WTC11 (cell line): ENCODE measurements around the gene PPP1CA. TPM values are rescaled to one million over a fixed set of nuclear protein-coding genes. Genes with fewer than 3 reads are reported as not detected.
"Not testable (repeated sequence)": the region's sequence is repeated elsewhere in the genome, so short reads cannot be mapped to it uniquely, and the experiment has no call there.

Experiments
- ATAC-seq: fragments of 200-7000 bp; cut with Tn5 transposase; 2 replicates; pipeline ENCODE4 v1.10.0; 2021; ENCODE audit warnings: mild to moderate bottlenecking, moderate library complexity
- CTCF ChIA-PET: fragments of 300-600 bp; sonication (Branson Sonifier 250); formaldehyde crosslinking; loops from one replicate; lab custom pipeline; 2021; ENCODE audit warnings: antibody characterized with exemption; lab: Charles Lee
- POLR2A ChIA-PET: fragments of 350-600 bp; sonication (Branson Sonifier 250); formaldehyde crosslinking; loops from one replicate; lab custom pipeline; 2021; ENCODE audit warnings: antibody characterized with exemption; lab: Charles Lee
- DNase-seq: peaks from one replicate; pipeline ENCODE4 v3.0.0; 2021; ENCODE audit warnings: low spot score
- H3K27ac Mint-ChIP-seq: 2 replicates; pipeline ENCODE4 v1.8.0; 2021; ENCODE audit warnings: mixed read lengths
- H3K27me3 Mint-ChIP-seq: 2 replicates; pipeline ENCODE4 v1.8.0; 2021; ENCODE audit warnings: low read depth, mild to moderate bottlenecking, moderate library complexity, mixed read lengths
- H3K36me3 Mint-ChIP-seq: 2 replicates; pipeline ENCODE4 v1.8.0; 2021; ENCODE audit warnings: mixed read lengths
- H3K4me1 Mint-ChIP-seq: 2 replicates; pipeline ENCODE4 v1.8.0; 2022; ENCODE audit warnings: mixed read lengths
- H3K4me3 Mint-ChIP-seq: 2 replicates; pipeline ENCODE4 v1.8.0; 2021; ENCODE audit warnings: mild to moderate bottlenecking, moderate library complexity, mixed read lengths
- H3K9me3 Mint-ChIP-seq: 2 replicates; pipeline ENCODE4 v1.8.0; 2021; ENCODE audit warnings: mixed read lengths
- ATF1 ChIP-seq: sonication (generic); formaldehyde crosslinking; IDR thresholded peaks from 2 replicates; pipeline ENCODE4 v1.8.1; 2023; ENCODE audit warnings: mild to moderate bottlenecking, moderate library complexity, missing genetic modification reagents
- ATF3 ChIP-seq: sonication (generic); formaldehyde crosslinking; conservative IDR thresholded peaks from 2 replicates; pipeline ENCODE4 v1.8.1; 2022; ENCODE audit warnings: mild to moderate bottlenecking, missing genetic modification reagents
- CBFB ChIP-seq: sonication (generic); formaldehyde crosslinking; IDR thresholded peaks from 2 replicates; pipeline ENCODE4 v1.8.1; 2022; ENCODE audit warnings: mild to moderate bottlenecking, low read depth, missing genetic modification reagents
- CTCF ChIP-seq: fragments of 200-600 bp; IDR thresholded peaks from 2 replicates; pipeline ENCODE4 v1.8.0; 2022; ENCODE audit warnings: antibody characterized with exemption
- E2F1 ChIP-seq: sonication (generic); formaldehyde crosslinking; IDR thresholded peaks from 2 replicates; pipeline ENCODE4 v1.8.0; 2022; ENCODE audit warnings: mild to moderate bottlenecking, missing genetic modification reagents
- E2F5 ChIP-seq: sonication (generic); formaldehyde crosslinking; IDR thresholded peaks from 2 replicates; pipeline ENCODE4 v1.8.1; 2022; ENCODE audit warnings: mild to moderate bottlenecking, moderate library complexity, missing genetic modification reagents
- ETV6 ChIP-seq: sonication (generic); formaldehyde crosslinking; IDR thresholded peaks from 2 replicates; pipeline ENCODE4 v1.8.1; 2022; ENCODE audit warnings: mild to moderate bottlenecking, missing genetic modification reagents
- FOXK1 ChIP-seq: sonication (generic); formaldehyde crosslinking; IDR thresholded peaks from 2 replicates; pipeline ENCODE4 v1.8.0; 2022; ENCODE audit warnings: mild to moderate bottlenecking, moderate library complexity, missing genetic modification reagents
- HMGXB4 ChIP-seq: sonication (generic); formaldehyde crosslinking; IDR thresholded peaks from 2 replicates; pipeline ENCODE4 v1.8.1; 2023; ENCODE audit warnings: mild to moderate bottlenecking, moderate library complexity, missing genetic modification reagents
- KAT7 ChIP-seq: sonication (generic); formaldehyde crosslinking; IDR thresholded peaks from 2 replicates; pipeline ENCODE4 v1.8.1; 2023; ENCODE audit warnings: missing genetic modification reagents, mild to moderate bottlenecking, borderline replicate concordance
- MLX ChIP-seq: sonication (generic); formaldehyde crosslinking; IDR thresholded peaks from 2 replicates; pipeline ENCODE4 v1.8.1; 2023; ENCODE audit warnings: mild to moderate bottlenecking, missing genetic modification reagents, moderate library complexity
- MYBL2 ChIP-seq: sonication (generic); formaldehyde crosslinking; IDR thresholded peaks from 2 replicates; pipeline ENCODE4 v1.8.1; 2023; ENCODE audit warnings: mild to moderate bottlenecking, moderate library complexity, missing genetic modification reagents
- NFYB ChIP-seq: sonication (generic); formaldehyde crosslinking; conservative IDR thresholded peaks from 2 replicates; pipeline ENCODE4 v1.8.0; 2022; ENCODE audit warnings: low read depth, missing genetic modification reagents
- OVOL2 ChIP-seq: fragments of 250-450 bp; sonication (Bioruptor Pico); IDR thresholded peaks from 2 replicates; pipeline ENCODE4 v1.9.0; 2021; ENCODE audit warnings: mild to moderate bottlenecking, borderline replicate concordance
- TEAD1 ChIP-seq: sonication (generic); formaldehyde crosslinking; IDR thresholded peaks from 2 replicates; pipeline ENCODE4 v1.8.0; 2022; ENCODE audit warnings: mild to moderate bottlenecking, missing genetic modification reagents
- USF2 ChIP-seq: sonication (generic); formaldehyde crosslinking; IDR thresholded peaks from 2 replicates; pipeline ENCODE4 v1.8.1; 2023; ENCODE audit warnings: mild to moderate bottlenecking, missing genetic modification reagents, moderate library complexity
- ZNF317 ChIP-seq: sonication (generic); formaldehyde crosslinking; IDR thresholded peaks from 2 replicates; pipeline ENCODE4 v1.8.1; 2023; ENCODE audit warnings: low read depth, mild to moderate bottlenecking, moderate library complexity, missing genetic modification reagents, borderline replicate concordance
- ZNF416 ChIP-seq: fragments of 250-450 bp; sonication (Bioruptor Pico); IDR thresholded peaks from 2 replicates; pipeline ENCODE4 v1.9.0; 2021; ENCODE audit warnings: mild to moderate bottlenecking, inconsistent platforms
- total RNA-seq: library from RNA; stranded (reverse); gene quantifications from 3 replicates; pipeline ENCODE4 v1.2.3, GENCODE V29; 2021

The PPP1CA gene
- total RNA-seq, 1 experiment from 2014 or later = 220 TPM

- TF ChIP-seq E2F1 (CRISPR knock-in tag) (no peak), E2F5 (peak; percentile 41; the same call in 1 of the 2 replicates), MLX (CRISPR knock-in tag) (no peak), ETV6 (CRISPR knock-in tag) (peak; percentile 84; the same call in 1 of the 2 replicates), ATF3 (CRISPR knock-in tag) (0 out of 2 replicates have a peak, but pooled peaks have one; percentile 49), TEAD1 (CRISPR knock-in tag) (peak; percentile 41; the same call in 1 of the 2 replicates), FOXK1 (CRISPR knock-in tag) (peak; percentile 91), HMGXB4 (CRISPR knock-in tag) (peak; percentile 85; the same call in 1 of the 2 replicates), USF2 (CRISPR knock-in tag) (peak; percentile 60), MYBL2 (CRISPR knock-in tag) (0 out of 2 replicates have a peak, but pooled peaks have one; percentile 41), NFYB (CRISPR knock-in tag) (no peak), ZNF416 (no peak), ATF1 (CRISPR knock-in tag) (peak; percentile 95; the same call in 1 of the 2 replicates)
Observed at GRCh38 chr11:67428052-67429001, 26.7 kb upstream of the PPP1CA start, which contains the start of gene RPS6KB2 (continued).

- ChIA-PET CTCF (interaction anchor here (1.1 to 4.5 kb wide), 2 partner anchors 26 to 36 kb away, joined by 3 to 23 read pairs; partner anchors contain the start of genes PPP1CA and RAD9A), POLR2A (interaction anchor here (0.9 to 2.7 kb wide), 3 partner anchors 26 to 41 kb away, joined by 3 to 10 read pairs (median 3); partner anchors contain the start of genes PPP1CA and TMEM134)
- not testable (repeated sequence) for H3K27me3 Mint-ChIP-seq, DNase-seq, H3K36me3 Mint-ChIP-seq, H3K4me1 Mint-ChIP-seq, H3K9me3 Mint-ChIP-seq, ATAC-seq
- Mint-ChIP-seq H3K27ac (peak overlapping the region; percentile 93), H3K4me3 (peak overlapping the region; percentile 97)
Observed at GRCh38 chr11:67427364-67427859, 25.8 kb upstream of the PPP1CA start.

GRCh38 chr11:67423891-67424613, 22.4 kb upstream of the PPP1CA start:
- CTCF ChIA-PET = interaction anchor here (1.0 to 1.3 kb wide), 2 partner anchors 23 to 41 kb away, joined by 5 read pairs; partner anchors contain the start of gene PPP1CA
- POLR2A ChIA-PET = interaction anchor here (1.4 kb wide), 1 partner anchor 22 kb away, joined by 6 read pairs; the partner anchor contains the start of gene PPP1CA
- TF ChIP-seq CTCF = no peak
- no peak for TF ChIP-seq OVOL2 (CRISPR knock-in tag)
- TF ChIP-seq CBFB (CRISPR knock-in tag) = no peak
- no peak for TF ChIP-seq MLX (CRISPR knock-in tag)
- TF ChIP-seq MYBL2 (CRISPR knock-in tag) = no peak
- no peak for TF ChIP-seq KAT7 (CRISPR knock-in tag)
- no peak for TF ChIP-seq ZNF317 (CRISPR knock-in tag)

More at GRCh38 chr11:67423891-67424613, 22.4 kb upstream of the PPP1CA start:
- no peaks in the 10 kb centered on the region for H3K9me3 Mint-ChIP-seq
- no peak overlapping the region for H3K4me3 Mint-ChIP-seq
- no peaks in the 10 kb centered on the region for H3K36me3 Mint-ChIP-seq
- ATAC-seq (no peak), DNase-seq (no peak)
- H3K27me3 Mint-ChIP-seq = peaks cover 4% of the 10 kb centered on the region; the same call in 1 of the 2 replicates
- no peak overlapping the region for H3K27ac Mint-ChIP-seq
- peaks cover 12% of the 10 kb centered on the region for H3K4me1 Mint-ChIP-seq
